GM21515 (cell line): Measurements from ENCODE around the gene AK5.

Source experiments
- ATAC-seq: cut with Tn5 transposase; IDR thresholded peaks from one replicate; pipeline ENCODE4 v1.9.1; 2021; ENCODE audit not compliant: unreplicated experiment

AK5 gene

GRCh38 chr1:77350012-77350770 lies 68.4 kb downstream of the AK5 start:
- ATAC-seq = no peak

DNA sequence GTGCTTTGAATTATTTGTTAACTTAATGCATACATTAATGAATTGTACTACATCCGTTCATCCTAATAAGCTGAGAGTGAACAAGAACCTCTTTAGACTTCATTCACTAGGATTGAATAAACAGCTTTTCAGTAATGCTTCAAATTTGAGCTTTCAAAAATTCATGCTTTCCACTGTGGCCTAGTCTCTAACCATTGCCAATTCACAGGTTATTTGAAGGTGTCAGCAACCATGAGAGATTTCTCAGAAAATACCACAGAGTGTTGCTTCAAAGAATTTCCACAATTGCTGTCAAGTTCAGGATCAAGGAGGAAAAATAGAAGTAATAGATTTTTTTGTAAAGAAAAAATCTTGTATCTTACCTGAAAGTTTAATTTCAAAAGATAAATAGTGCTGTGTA lies 72.7 kb downstream of the AK5 start:
- ATAC-seq = no peak

DNA sequence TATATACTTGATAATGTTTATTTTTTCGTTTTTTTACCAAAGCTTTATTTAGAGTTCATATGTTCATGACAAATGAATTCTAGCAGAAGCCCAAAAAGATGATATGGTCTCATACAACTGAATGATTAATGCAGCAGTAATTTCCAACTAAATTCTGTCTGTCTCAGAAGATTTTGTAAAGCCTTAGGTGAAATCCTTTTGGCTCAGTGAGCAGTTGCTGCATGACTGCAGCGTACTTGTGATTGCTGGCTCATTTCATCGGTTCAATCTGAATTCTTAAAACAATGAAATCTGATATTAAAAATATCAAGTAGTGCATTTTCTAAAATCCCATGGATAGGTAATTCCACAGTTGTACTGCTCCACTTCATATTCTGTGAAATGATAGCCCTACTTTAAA lies 73.2 kb downstream of the AK5 start:
- no peak for ATAC-seq

GRCh38 chr1:77356136-77356535 lies 74.3 kb downstream of the AK5 start:
- ATAC-seq = no peak

GRCh38 chr1:77360256-77360655 lies 78.4 kb downstream of the AK5 start:
- no peak for ATAC-seq

- ATAC-seq = no peak
These were observed 79.8 kb downstream of the AK5 start for GRCh38 chr1:77361621-77362020.

- ATAC-seq = no peak
These were observed 88.3 kb downstream of the AK5 start for GRCh38 chr1:77370161-77370560.

GRCh38 chr1:77370583-77371306 lies 88.9 kb downstream of the AK5 start:
- ATAC-seq = no peak

GRCh38 chr1:77371396-77371795 lies 89.6 kb downstream of the AK5 start:
- no peak for ATAC-seq

DNA sequence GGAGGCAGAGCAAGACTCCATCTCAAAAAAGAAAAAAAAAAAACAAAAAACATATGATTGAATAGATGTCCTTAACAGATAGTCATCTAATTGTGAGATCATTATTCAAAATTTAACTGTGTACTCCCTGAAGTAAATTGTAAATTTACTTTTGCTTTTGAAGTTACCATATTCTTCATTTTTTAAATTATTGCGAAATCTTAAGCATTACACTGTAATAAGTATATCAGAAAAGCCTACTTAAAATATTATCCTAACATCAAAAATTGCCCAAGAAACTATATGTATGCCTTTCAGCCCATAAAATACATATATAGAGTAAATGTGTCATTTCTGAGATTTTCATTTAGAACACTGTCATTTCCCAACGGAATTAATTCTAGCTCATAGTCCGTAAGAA lies 91.9 kb downstream of the AK5 start:
- ATAC-seq = no peak

GRCh38 chr1:77375541-77375940 lies 93.7 kb downstream of the AK5 start:
- no peak for ATAC-seq

DNA sequence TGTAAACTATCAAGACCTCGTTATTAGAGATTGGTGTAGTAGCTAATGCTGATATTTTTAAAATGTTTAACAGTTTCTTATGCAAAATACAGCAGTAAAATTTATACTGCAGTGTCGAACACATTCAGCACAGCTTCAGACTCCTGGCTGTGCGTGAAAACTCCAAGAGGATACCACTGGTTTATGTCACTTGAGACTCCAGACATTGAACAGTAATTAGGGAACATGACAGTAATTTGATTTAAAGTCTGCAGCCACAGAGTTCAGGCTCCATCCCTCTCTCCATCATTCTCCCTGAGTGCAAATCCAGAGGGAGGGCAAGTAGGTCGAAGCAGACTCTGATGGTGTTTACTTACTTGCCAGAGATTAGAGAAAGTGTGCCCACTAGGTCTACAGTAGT lies 94.2 kb downstream of the AK5 start:
- ATAC-seq = no peak

GRCh38 chr1:77378723-77379535 lies 97.1 kb downstream of the AK5 start:
- no peak for ATAC-seq

DNA sequence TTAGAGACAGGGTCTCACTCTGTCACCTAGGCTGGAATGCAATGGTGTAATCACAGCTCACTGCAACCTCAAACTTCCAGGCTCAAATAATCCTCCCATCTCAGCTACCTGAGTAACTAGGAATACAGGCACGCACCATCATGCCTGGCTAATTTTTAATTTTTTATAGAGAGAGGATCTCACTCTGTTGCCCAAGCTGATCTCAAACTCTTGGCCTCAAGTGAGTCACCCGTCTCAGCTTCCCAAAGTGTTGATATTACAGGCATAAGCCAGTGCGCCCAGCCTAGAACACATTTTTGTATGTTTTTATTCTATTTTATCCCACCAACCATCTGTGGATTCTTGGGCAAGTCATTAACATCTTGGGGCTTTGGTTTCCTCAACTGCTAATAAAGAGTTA lies 100.5 kb downstream of the AK5 start:
- ATAC-seq = no peak

GRCh38 chr1:77383236-77383635 lies 101.4 kb downstream of the AK5 start:
- ATAC-seq = no peak

- no peak for ATAC-seq
These were observed 103.7 kb downstream of the AK5 start for GRCh38 chr1:77385551-77385950.

- no peak for ATAC-seq
These were observed 104.5 kb downstream of the AK5 start for GRCh38 chr1:77386276-77386675.

DNA sequence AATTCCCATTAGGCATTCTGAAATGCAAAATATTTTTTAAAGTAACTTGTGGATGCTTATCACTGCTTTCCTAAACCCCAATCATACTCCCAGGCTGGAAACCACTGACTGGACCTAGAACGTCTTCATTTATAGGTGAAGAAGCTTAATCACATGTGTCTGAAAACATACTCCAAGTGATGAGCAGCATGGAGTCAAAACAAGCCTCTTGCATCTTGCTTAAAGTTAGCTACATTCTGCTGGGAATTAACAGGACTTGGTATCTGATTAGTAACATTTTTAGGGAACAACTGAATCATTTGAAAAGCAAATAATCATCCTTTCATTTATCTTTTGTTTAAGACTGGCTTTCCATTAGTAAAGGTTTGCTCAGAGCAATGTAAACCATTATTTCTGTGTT lies 105.7 kb downstream of the AK5 start:
- no peak for ATAC-seq

DNA sequence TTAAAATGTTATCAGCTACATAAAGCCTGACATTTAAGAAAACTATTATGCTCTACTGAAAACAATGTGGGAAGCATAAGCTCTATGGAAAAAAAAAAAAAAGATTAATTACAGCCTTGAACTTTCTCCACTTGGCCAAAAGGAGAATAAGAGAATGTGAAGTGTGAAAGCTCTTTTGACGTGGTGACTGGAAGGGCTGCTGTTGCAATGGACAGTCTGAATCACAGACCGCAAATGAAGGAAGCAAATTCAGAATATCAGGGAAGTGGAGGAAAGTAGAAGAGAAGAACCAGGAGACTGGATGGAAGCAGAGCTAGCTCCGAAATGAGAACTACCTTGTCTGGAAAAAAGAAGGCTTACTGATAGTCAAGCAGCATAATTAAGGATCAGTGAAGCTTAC lies 106.8 kb downstream of the AK5 start:
- ATAC-seq = no peak

DNA sequence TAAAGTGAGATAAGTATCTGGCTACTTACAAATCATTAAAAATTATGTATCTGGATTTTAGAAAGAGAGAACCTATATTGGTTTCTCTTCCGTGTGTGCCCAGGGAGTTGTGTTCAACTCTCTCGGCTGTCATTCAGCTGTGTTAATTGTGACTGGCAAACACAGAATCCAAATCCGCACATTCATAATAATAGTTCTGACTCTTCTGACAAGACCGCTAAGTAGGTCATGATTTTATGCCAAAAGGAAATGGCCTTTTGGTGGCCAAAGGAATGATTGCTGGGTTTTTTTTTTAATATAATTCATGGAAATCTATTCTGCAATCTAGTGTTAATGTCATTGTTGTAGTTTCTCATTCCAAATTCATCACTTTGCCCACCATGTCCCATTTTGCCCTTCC lies 110.7 kb downstream of the AK5 start:
- no peak for ATAC-seq

- no peak for ATAC-seq
These were observed 112.3 kb downstream of the AK5 start for GRCh38 chr1:77394166-77394565.

- no peak for ATAC-seq
These were observed 113.2 kb downstream of the AK5 start for GRCh38 chr1:77395051-77395450.
